ENCODE measurements around the gene ATAD2B.

The ATAD2B gene

DNA sequence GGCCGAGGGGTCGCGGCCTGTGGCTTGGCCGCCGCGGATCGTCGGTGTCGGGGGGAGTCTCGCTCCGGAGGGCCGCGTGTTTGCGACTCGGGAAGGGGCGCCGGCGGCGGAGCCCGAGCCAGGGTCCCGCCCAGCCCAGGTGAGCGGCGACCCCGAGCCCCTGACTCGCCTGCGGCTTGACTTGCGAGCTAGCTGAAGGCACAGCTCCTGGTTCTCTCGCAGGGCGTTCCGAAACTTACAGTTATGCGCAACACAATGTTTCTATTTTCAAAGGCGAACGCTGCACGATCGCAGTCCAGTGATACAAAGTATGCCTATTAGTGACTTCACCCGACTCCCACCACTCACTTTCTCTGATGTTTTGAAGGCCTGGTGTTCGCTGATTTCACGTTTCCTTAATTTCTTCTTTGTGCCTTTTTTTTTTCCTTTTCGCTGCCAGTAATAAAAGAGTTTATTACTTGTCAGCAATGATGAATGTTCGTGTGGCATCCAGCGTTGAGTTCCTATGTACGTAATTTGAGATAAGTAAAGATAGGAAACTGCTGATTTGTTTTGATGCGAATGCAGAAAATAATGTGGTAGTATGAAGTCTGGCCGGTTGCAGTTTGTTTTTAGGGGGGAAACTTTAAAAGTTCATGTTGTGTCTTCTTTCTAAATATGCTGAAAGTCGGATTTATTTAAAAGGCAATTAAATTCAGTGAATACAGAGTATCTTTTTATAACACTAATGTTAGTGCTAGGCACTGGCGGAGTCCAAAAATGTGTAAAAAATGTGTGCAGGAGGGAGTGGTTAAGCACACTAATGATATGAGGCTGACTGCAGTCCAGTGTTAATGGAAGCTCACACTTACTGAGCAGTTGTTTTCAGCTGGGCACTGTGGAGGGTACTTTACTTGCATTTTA is 14.0 kb upstream of the ATAD2B start:
- peak overlapping the region; percentile 88 for H3K27ac ChIP-seq (ENCODE audit: low read depth, low read length, severe bottlenecking)
- H3K4me3 ChIP-seq (ENCODE audit: extremely low read depth, insufficient read depth, low read length, poor library complexity, severe bottlenecking), result peak overlapping the region; percentile 64
- no peaks in the 10 kb centered on the region for H3K9me3 ChIP-seq (ENCODE audit: control insufficient read depth, low read length)
- peaks cover 14% of the 10 kb centered on the region for H3K4me1 ChIP-seq (ENCODE audit: control insufficient read depth, insufficient read depth, low read length, poor library complexity, severe bottlenecking)
- 1 to 3% methylated on average over 41 to 44 of the region's 46 CpGs for WGBS, 2 experiments (ENCODE audit: insufficient coverage in 2 of 2)
- peaks cover 10% of the 10 kb centered on the region for H3K36me3 ChIP-seq (ENCODE audit: control insufficient read depth, insufficient read depth, low read length)

DNA sequence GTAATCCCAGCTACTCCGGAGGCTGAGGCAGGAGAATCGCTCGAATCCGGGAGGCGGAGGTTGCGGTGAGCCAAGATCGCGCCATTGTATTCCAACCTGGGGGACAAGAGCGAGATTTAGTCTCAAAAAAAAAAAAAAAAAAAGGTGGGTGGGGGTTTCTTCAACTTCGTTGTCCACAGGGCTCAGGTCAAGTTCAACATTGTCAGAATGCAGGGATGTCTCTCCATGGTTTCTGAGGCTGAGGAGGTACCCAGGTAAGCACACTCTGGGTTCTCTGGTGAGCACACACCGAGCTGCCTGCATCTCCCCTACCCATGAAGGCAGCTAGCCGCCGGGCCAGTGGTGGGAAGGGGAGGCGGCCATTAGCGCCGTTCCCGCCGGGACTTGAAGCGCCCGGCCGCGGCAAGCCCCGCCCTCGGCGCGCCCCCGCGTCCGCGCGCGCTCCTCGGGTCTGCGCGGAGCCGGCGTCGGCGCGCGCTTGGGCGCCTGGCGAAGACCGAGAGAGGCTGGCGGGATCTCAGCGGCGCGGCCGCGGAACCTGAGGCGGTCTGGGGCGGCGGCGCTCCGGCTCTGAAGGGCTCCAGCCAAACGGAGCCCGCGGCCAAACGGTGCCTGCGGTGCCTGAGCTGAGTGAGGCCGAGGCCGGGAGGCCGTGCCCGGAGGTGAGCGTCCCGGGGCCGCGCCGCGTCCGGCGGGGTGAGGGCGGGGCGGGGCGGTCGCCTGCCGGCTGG is 13.2 kb upstream of the ATAD2B start, which contains the start of gene UBXN2A:
TSS of gene UBXN2A (plus strand) at position 477 of the 731 bp plus-strand sequence. CDS start 17,852 bp downstream, outside the sequence.
- WGBS, 2 experiments (ENCODE audit: insufficient coverage in 2 of 2), result 5 to 18% methylated on average over 24 to 42 of the region's 77 CpGs
- H3K4me1 ChIP-seq (ENCODE audit: control insufficient read depth, insufficient read depth, low read length, poor library complexity, severe bottlenecking), result peaks cover 14% of the 10 kb centered on the region

DNA sequence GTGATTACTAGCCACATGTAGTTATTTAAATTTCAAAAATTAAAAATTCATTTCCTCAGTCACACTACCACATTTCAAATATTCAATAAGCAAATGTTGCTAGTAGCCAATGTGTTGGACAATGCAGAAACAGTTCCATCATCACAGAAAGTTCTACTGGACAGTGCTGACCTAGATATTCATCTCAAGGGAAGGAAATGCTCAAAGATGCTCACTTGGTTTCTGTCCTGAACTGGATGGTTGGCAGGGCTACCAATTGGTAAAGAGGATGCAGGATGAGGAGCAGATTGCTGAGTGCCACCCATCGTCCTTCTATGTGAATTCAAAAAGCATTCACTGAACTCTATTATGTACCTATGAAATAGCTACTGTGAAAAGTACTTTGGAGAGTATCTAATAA is 7.3 kb upstream of the ATAD2B start:
- Histone ChIP-seq H3K27ac (ENCODE audit: low read depth, low read length, severe bottlenecking) (no peak overlapping the region), H3K4me1 (ENCODE audit: control insufficient read depth, insufficient read depth, low read length, poor library complexity, severe bottlenecking) (no peaks in the 10 kb centered on the region), H3K4me3 (ENCODE audit: extremely low read depth, insufficient read depth, low read length, poor library complexity, severe bottlenecking) (no peak overlapping the region), H3K9me3 (ENCODE audit: control insufficient read depth, low read length) (no peaks in the 10 kb centered on the region), H3K36me3 (ENCODE audit: control insufficient read depth, insufficient read depth, low read length) (peaks cover 20% of the 10 kb centered on the region)
- no CpG with 5 or more reads among the region's 1 CpG for WGBS, 2 experiments (ENCODE audit: insufficient coverage in 2 of 2)

More for the DNA sequence above, 13.2 kb upstream of the ATAD2B start, which contains the start of gene UBXN2A:
- Histone ChIP-seq H3K36me3 (ENCODE audit: control insufficient read depth, insufficient read depth, low read length) (peaks cover 10% of the 10 kb centered on the region), H3K27ac (ENCODE audit: low read depth, low read length, severe bottlenecking) (peak within 1 kb of the TSS; percentile 88), H3K9me3 (ENCODE audit: control insufficient read depth, low read length) (no peaks in the 10 kb centered on the region), H3K4me3 (ENCODE audit: extremely low read depth, insufficient read depth, low read length, poor library complexity, severe bottlenecking) (peak within 1 kb of the TSS; percentile 64)

DNA sequence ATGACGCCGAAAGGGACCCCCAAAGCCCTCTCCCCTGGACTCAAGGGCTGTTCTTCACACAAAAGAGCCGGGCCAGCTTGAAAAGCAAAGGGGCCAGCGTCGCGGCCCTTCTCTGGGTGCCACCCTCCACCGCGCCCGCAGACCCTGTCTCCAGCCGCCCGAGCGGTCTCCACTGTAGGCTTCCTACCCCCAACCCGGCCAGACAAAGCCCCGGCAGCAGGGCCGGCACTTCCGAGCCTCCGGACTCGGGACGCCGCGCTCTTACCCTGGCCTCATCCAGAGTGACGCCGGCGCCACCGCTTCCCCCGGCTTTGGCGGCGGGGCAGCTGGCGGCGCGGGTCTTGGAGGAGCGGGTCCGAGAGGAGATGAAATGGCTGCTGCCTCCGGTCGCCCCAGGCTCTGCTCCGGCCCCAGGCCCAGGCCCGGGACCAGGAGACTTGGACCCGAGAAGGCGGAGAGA is 603 bp downstream of the ATAD2B start:
- H3K4me1 ChIP-seq (ENCODE audit: control insufficient read depth, insufficient read depth, low read length, poor library complexity, severe bottlenecking), result peaks cover 4% of the 10 kb centered on the region
- H3K4me3 ChIP-seq (ENCODE audit: extremely low read depth, insufficient read depth, low read length, poor library complexity, severe bottlenecking), result peak overlapping the region; percentile 96
- peak overlapping the region; percentile 95 for H3K27ac ChIP-seq (ENCODE audit: low read depth, low read length, severe bottlenecking)
- H3K36me3 ChIP-seq (ENCODE audit: control insufficient read depth, insufficient read depth, low read length), result peaks cover 22% of the 10 kb centered on the region
- 0% methylated on average over 29 to 30 of the region's 39 CpGs for WGBS, 2 experiments (ENCODE audit: insufficient coverage in 2 of 2)
- no peaks in the 10 kb centered on the region for H3K9me3 ChIP-seq (ENCODE audit: control insufficient read depth, low read length)

DNA sequence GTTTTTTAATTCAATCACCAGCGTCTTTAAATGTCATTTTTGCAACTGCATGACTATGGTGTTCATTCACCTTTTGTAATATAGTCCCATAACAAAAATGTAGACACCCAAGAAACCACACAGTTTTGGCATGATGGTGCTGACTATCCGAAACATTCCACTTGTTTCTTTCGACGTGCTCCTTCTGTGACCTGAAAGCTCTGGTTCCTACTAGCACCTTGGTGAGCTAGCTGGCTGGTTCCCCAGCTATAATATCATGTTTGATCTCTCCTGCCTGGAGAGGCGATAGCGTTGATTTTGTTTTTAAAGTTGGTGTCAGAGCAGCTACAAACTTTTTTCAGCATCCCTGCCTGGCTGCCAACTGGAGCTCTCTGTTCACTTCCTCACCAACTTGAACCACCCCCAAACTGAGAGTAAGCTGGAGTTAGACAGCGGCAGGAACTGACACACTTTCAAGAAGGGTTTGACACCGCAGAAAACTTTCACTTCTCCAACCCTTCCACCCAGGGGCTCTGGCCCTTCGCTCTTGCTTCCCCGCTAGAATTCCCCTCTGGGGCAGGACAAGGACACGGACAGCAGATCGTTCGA is 1.1 kb downstream of the ATAD2B start:
- Histone ChIP-seq H3K4me1 (ENCODE audit: control insufficient read depth, insufficient read depth, low read length, poor library complexity, severe bottlenecking) (peaks cover 4% of the 10 kb centered on the region), H3K9me3 (ENCODE audit: control insufficient read depth, low read length) (no peaks in the 10 kb centered on the region), H3K36me3 (ENCODE audit: control insufficient read depth, insufficient read depth, low read length) (peaks cover 17% of the 10 kb centered on the region), H3K27ac (ENCODE audit: low read depth, low read length, severe bottlenecking) (peak overlapping the region; percentile 95), H3K4me3 (ENCODE audit: extremely low read depth, insufficient read depth, low read length, poor library complexity, severe bottlenecking) (peak overlapping the region; percentile 96)
- WGBS, 2 experiments (ENCODE audit: insufficient coverage in 2 of 2), result 4% methylated on average over 9 to 10 of the region's 13 CpGs

DNA sequence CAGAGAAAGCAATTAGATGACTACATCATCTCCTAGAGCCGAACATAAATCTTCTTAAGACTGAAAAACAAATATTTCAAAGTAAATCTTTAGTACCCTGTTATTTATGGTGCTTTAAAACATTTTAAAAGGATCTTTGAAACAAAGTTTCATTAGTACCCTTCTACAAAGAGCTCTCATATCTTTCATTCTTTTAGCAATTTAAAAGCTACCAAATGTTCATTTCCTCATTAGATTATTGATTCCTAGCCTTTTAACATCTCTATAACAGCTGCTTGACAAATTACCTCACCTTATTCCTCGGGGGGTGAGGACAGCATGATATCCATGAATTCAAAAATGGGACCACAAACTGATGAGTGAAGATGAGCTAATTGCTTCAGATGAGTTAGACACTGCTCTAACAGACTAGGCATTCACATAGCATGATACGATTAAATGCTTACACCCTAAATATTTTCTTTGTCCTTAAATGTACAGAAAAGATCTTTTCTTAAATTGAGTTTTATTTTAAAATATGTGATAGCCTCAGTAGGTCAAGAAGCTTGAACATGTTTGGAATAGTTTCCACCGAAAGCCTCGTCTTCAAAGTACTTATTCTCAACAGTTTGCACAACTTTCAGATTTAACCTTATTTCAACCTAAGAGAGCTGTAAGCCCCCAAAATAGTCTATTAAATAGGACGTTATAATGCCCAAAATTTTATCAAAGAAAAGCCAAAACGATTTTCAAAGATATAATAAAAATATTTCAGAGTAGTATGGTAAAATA is 2.1 kb downstream of the ATAD2B start:
- 100% methylated on average over 2 of the region's 7 CpGs; no CpG with 5 or more reads in 1 of the 2 experiments for WGBS, 2 experiments (ENCODE audit: insufficient coverage in 2 of 2)
- Histone ChIP-seq H3K4me3 (ENCODE audit: extremely low read depth, insufficient read depth, low read length, poor library complexity, severe bottlenecking) (peak overlapping the region; percentile 96), H3K4me1 (ENCODE audit: control insufficient read depth, insufficient read depth, low read length, poor library complexity, severe bottlenecking) (peaks cover 4% of the 10 kb centered on the region), H3K9me3 (ENCODE audit: control insufficient read depth, low read length) (no peaks in the 10 kb centered on the region), H3K27ac (ENCODE audit: low read depth, low read length, severe bottlenecking) (no peak overlapping the region), H3K36me3 (ENCODE audit: control insufficient read depth, insufficient read depth, low read length) (peaks cover 9% of the 10 kb centered on the region)

DNA sequence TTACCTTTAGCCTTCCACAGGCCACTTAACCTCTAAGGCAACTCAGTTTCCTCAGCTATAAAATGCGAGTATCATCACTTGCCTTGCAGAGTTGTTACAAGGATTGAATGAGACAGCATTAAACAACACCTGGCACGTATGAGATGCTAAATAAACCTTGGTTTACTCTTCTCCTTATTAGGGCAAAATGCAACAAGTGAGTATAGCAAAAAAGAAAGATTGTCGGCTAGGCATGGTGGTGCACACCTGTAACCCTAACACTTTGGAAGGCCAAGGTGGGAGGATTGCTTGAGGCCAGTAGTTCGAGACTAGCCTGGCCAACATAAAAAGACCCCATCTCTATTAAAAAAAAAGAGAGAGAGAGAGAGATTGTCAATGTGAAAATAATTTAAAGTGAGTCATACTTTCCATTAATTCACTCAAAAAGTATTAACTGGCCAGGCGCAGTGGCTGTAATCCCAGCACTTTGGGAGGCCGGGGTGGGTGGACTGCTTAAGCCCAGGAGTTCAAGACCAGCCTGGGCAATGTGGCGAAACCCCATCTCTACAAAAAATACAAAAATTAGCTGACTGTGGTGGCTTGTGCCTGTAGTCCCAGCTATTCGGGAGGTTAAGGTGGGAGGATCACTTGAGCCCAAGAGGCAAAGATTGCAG is 8.0 kb downstream of the ATAD2B start:
- H3K27ac ChIP-seq (ENCODE audit: low read depth, low read length, severe bottlenecking), result no peak overlapping the region
- no peaks in the 10 kb centered on the region for H3K9me3 ChIP-seq (ENCODE audit: control insufficient read depth, low read length)
- no peaks in the 10 kb centered on the region for H3K36me3 ChIP-seq (ENCODE audit: control insufficient read depth, insufficient read depth, low read length)
- H3K4me1 ChIP-seq (ENCODE audit: control insufficient read depth, insufficient read depth, low read length, poor library complexity, severe bottlenecking), result peaks cover 6% of the 10 kb centered on the region
- no peak overlapping the region for H3K4me3 ChIP-seq (ENCODE audit: extremely low read depth, insufficient read depth, low read length, poor library complexity, severe bottlenecking)
- 95 to 98% methylated on average over 4 to 5 of the region's 8 CpGs for WGBS, 2 experiments (ENCODE audit: insufficient coverage in 2 of 2)

DNA sequence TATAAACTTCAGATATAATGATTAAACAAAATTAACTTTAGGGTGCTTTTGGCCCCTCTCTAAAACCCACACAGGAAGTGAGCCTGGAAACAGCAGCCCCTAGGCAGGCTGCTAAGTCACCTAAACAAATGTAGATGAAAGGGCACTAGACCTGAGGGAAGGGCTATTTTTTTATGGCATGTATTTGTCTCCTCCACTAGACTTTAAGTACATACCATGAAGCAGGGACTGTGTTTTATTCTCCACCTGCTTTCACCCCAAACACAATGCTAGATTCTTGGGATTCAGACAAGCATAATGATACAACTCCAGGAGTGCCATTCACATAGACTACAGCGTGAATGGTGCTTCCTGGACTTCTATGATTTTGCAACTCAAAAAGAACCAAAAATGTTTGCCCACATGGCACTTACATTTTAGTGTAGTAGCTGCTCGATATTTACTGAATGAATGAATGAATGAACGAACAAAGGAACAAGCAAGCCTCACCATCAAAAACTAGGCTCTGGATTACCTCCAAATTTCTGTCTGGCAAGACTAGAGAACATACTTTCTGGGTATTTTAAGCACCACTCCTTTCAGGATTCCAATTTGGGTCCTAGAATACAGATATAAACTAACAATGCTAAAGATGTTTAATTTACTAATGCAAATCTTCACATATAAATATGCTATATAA is 10.1 kb downstream of the ATAD2B start:
- no CpG with 5 or more reads among the region's 3 CpGs for WGBS, 2 experiments (ENCODE audit: insufficient coverage in 2 of 2)
- Histone ChIP-seq H3K4me1 (ENCODE audit: control insufficient read depth, insufficient read depth, low read length, poor library complexity, severe bottlenecking) (peaks cover 4% of the 10 kb centered on the region), H3K27ac (ENCODE audit: low read depth, low read length, severe bottlenecking) (no peak overlapping the region)

DNA sequence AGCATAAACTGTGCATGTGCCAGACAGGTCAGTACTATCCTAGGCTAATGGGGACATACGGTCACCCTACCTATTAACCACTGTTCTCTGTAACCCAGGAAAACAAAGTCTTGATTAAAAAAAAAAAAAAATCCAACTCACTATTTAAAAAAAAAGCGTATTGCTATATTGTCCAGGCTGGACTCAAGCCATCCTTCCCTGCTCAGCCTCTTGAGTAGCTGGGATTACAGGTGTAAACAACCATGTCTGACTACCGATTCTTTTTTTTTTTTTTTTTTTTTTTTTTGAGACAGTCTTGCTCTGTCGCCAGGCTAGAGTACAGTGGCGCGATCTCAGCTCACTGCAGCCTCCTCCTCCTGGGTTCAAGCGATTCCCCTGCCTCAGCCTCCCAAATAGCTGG is 11.6 kb downstream of the ATAD2B start:
- H3K4me3 ChIP-seq (ENCODE audit: extremely low read depth, insufficient read depth, low read length, poor library complexity, severe bottlenecking), result no peak overlapping the region
- no peaks in the 10 kb centered on the region for H3K9me3 ChIP-seq (ENCODE audit: control insufficient read depth, low read length)
- no peak overlapping the region for H3K27ac ChIP-seq (ENCODE audit: low read depth, low read length, severe bottlenecking)
- peaks cover 4% of the 10 kb centered on the region for H3K4me1 ChIP-seq (ENCODE audit: control insufficient read depth, insufficient read depth, low read length, poor library complexity, severe bottlenecking)
- H3K36me3 ChIP-seq (ENCODE audit: control insufficient read depth, insufficient read depth, low read length), result no peaks in the 10 kb centered on the region
- WGBS, 2 experiments (ENCODE audit: insufficient coverage in 2 of 2), result 86 to 100% methylated on average over 2 to 4 of the region's 7 CpGs

More for the DNA sequence above, 10.1 kb downstream of the ATAD2B start:
- Histone ChIP-seq H3K36me3 (ENCODE audit: control insufficient read depth, insufficient read depth, low read length) (no peaks in the 10 kb centered on the region), H3K4me3 (ENCODE audit: extremely low read depth, insufficient read depth, low read length, poor library complexity, severe bottlenecking) (no peak overlapping the region), H3K9me3 (ENCODE audit: control insufficient read depth, low read length) (no peaks in the 10 kb centered on the region)

All from mesodermal cell (in vitro differentiated cells).